Hematopoietic multipotent progenitor cell treated with erythropoietin and hydrocortisone succinate and interleukin-3 and kit ligand, for 17 days (in vitro differentiated cells): ENCODE results near the gene DNAH17.

Source experiments
- DNase-seq: peaks from one replicate; pipeline ENCODE4 v3.0.0-alpha.2; 2015; ENCODE audit warnings: low spot score

DNAH17 gene

GRCh38 chr17:78408476-78409050 lies 168.6 kb downstream of the DNAH17 start:
- DNase-seq = no peak

- DNase-seq = no peak
Observed at GRCh38 chr17:78407387-78408000, 169.7 kb downstream of the DNAH17 start.

GRCh38 chr17:78406920-78407319 lies 170.3 kb downstream of the DNAH17 start:
- no peak for DNase-seq

GRCh38 chr17:78406396-78406795 lies 170.8 kb downstream of the DNAH17 start:
- DNase-seq = no peak

- no peak for DNase-seq
Observed at GRCh38 chr17:78403822-78404221, 173.4 kb downstream of the DNAH17 start.

- no peak for DNase-seq
Observed at GRCh38 chr17:78401891-78402290, 175.3 kb downstream of the DNAH17 start.

- DNase-seq = no peak
Observed at GRCh38 chr17:78401246-78401645, 175.9 kb downstream of the DNAH17 start.

GRCh38 chr17:78400581-78401240 lies 176.5 kb downstream of the DNAH17 start:
- no peak for DNase-seq

GRCh38 chr17:78399693-78400144 lies 177.5 kb downstream of the DNAH17 start:
- no peak for DNase-seq

- no peak for DNase-seq
Observed at GRCh38 chr17:78399028-78399692, 178.0 kb downstream of the DNAH17 start.

GRCh38 chr17:78398390-78398789 lies 178.8 kb downstream of the DNAH17 start:
- no peak for DNase-seq

- DNase-seq = no peak
Observed at GRCh38 chr17:78397681-78398101, 179.5 kb downstream of the DNAH17 start.

- DNase-seq = no peak
Observed at GRCh38 chr17:78396441-78397337, 180.5 kb downstream of the DNAH17 start.

GRCh38 chr17:78395155-78395554 lies 182.0 kb downstream of the DNAH17 start:
- DNase-seq = no peak

GRCh38 chr17:78394209-78394608 lies 183.0 kb downstream of the DNAH17 start:
- no peak for DNase-seq

GRCh38 chr17:78393575-78393974 lies 183.6 kb downstream of the DNAH17 start:
- no peak for DNase-seq

GRCh38 chr17:78392295-78392694 lies 184.9 kb downstream of the DNAH17 start:
- DNase-seq = no peak

GRCh38 chr17:78391843-78392242 lies 185.4 kb downstream of the DNAH17 start:
- no peak for DNase-seq

- DNase-seq = no peak
Observed at GRCh38 chr17:78391051-78391431, 186.2 kb downstream of the DNAH17 start.

GRCh38 chr17:78390241-78391050 lies 186.8 kb downstream of the DNAH17 start:
- no peak for DNase-seq
